Measurements from ENCODE around the gene CDK6.

The CDK6 gene

GRCh38 chr7:92645114-92646061 lies 191.0 kb downstream of the CDK6 start:
- no peak for DNase-seq (ENCODE audit: low read depth in 2 of 2)

- DNase-seq (ENCODE audit: low read depth in 2 of 2) = no peak
Measured at GRCh38 chr7:92644406-92645113, 191.8 kb downstream of the CDK6 start.

GRCh38 chr7:92643821-92644220 lies 192.6 kb downstream of the CDK6 start:
- DNase-seq (ENCODE audit: low read depth in 2 of 2) = no peak

GRCh38 chr7:92641921-92642511 lies 194.4 kb downstream of the CDK6 start:
- peak; percentile 43 to 69 for DNase-seq (ENCODE audit: low read depth in 2 of 2)

GRCh38 chr7:92639966-92640365 lies 196.4 kb downstream of the CDK6 start:
- no peak for DNase-seq (ENCODE audit: low read depth in 2 of 2)

GRCh38 chr7:92639213-92639896 lies 197.0 kb downstream of the CDK6 start:
- DNase-seq (ENCODE audit: low read depth in 2 of 2) = no peak

- no peak for DNase-seq (ENCODE audit: low read depth in 2 of 2)
Measured at GRCh38 chr7:92636018-92636560, 200.3 kb downstream of the CDK6 start.

- DNase-seq (ENCODE audit: low read depth in 2 of 2) = no peak
Measured at GRCh38 chr7:92635538-92635937, 200.8 kb downstream of the CDK6 start.

- DNase-seq (ENCODE audit: low read depth in 2 of 2) = no peak
Measured at GRCh38 chr7:92634924-92635519, 201.4 kb downstream of the CDK6 start.

- DNase-seq (ENCODE audit: low read depth in 2 of 2) = no peak
Measured at GRCh38 chr7:92634205-92634604, 202.2 kb downstream of the CDK6 start.

- DNase-seq (ENCODE audit: low read depth in 2 of 2) = no peak
Measured at GRCh38 chr7:92633211-92633906, 203.0 kb downstream of the CDK6 start.

GRCh38 chr7:92632791-92633190 lies 203.6 kb downstream of the CDK6 start:
- no peak for DNase-seq (ENCODE audit: low read depth in 2 of 2)

- no peak for DNase-seq (ENCODE audit: low read depth in 2 of 2)
Measured at GRCh38 chr7:92631850-92632487, 204.4 kb downstream of the CDK6 start.

- peak in 1 of 2 donors; percentile 53 for DNase-seq (ENCODE audit: low read depth in 2 of 2)
Measured at GRCh38 chr7:92631067-92631849, 205.1 kb downstream of the CDK6 start.

- DNase-seq (ENCODE audit: low read depth in 2 of 2) = no peak
Measured at GRCh38 chr7:92629779-92630178, 206.6 kb downstream of the CDK6 start.

- no peak for DNase-seq (ENCODE audit: low read depth in 2 of 2)
Measured at GRCh38 chr7:92627956-92628355, 208.4 kb downstream of the CDK6 start.

- no peak for DNase-seq (ENCODE audit: low read depth in 2 of 2)
Measured at GRCh38 chr7:92626281-92626809, 210.0 kb downstream of the CDK6 start.

- DNase-seq (ENCODE audit: low read depth in 2 of 2) = no peak
Measured at GRCh38 chr7:92625617-92626016, 210.8 kb downstream of the CDK6 start.

Measured in stimulated activated CD4-positive, alpha-beta T cell treated with anti-CD3 and anti-CD28 coated beads, Interleukin-4, amount 100 ng/mL, for 48 hours (primary cell).